HL-60 (cell line): Measurements from ENCODE around the gene TMEM150B.

Experiments used
- DNase-seq, 2 experiments: peaks; one replicate each; pipeline ENCODE4 v3.0.0-alpha.2; 2010 to 2020; ENCODE audit warnings: low read depth in 1 of 2, low spot score in 1 of 2
- H3K27ac ChIP-seq: fragments of 250-450 bp; sonication (Bioruptor Pico); replicated peaks from 2 replicates; pipeline ENCODE4 v1.5.1; 2020; ENCODE audit warnings: mild to moderate bottlenecking, moderate library complexity
- H3K27me3 ChIP-seq: fragments of 250-450 bp; sonication (Bioruptor Pico); 2 replicates; pipeline ENCODE4 v1.5.1; 2021; ENCODE audit warnings: mild to moderate bottlenecking, moderate library complexity; ENCODE audit not compliant: insufficient read depth, poor library complexity, severe bottlenecking
- H3K4me3 ChIP-seq: replicated peaks from 2 replicates; pipeline ENCODE4 v1.5.1; 2011; ENCODE audit warnings: mild to moderate bottlenecking, control low read depth, low read length; ENCODE audit not compliant: insufficient read depth
- CTCF ChIP-seq: IDR thresholded peaks from one replicate; pipeline ENCODE4 v1.5.1; 2011; ENCODE audit warnings: low read length, control low read depth, inconsistent platforms; ENCODE audit not compliant: insufficient read depth
- GABPA ChIP-seq: IDR thresholded peaks from 2 replicates; pipeline ENCODE4 v1.6.1; 2012; ENCODE audit warnings: low read depth
- POLR2AphosphoS5 ChIP-seq: IDR thresholded peaks from 2 replicates; pipeline ENCODE4 v1.6.1; 2012; ENCODE audit warnings: low read depth
- REST ChIP-seq: IDR thresholded peaks from 2 replicates; pipeline ENCODE4 v1.6.1; 2012; ENCODE audit warnings: low read depth; ENCODE audit not compliant: insufficient replicate concordance
- SPI1 ChIP-seq: IDR thresholded peaks from 2 replicates; pipeline ENCODE4 v1.6.1; 2012; ENCODE audit warnings: low read depth, mild to moderate bottlenecking, borderline replicate concordance

TMEM150B gene

GRCh38 chr19:55362174-55362989, 37.2 kb upstream of the TMEM150B start:
- Histone ChIP-seq H3K27ac (no peak overlapping the region), H3K4me3 (no peak overlapping the region), H3K27me3 (no peaks in the 10 kb centered on the region)
- TF ChIP-seq CTCF (no peak), REST (no peak), GABPA (no peak), SPI1 (no peak), POLR2AphosphoS5 (no peak)
- DNase-seq, result no peak

- TF ChIP-seq SPI1, result no peak
- no peak for TF ChIP-seq POLR2AphosphoS5
- TF ChIP-seq GABPA, result no peak
- no peak for DNase-seq
- Histone ChIP-seq H3K4me3 (no peak overlapping the region), H3K27ac (no peak overlapping the region), H3K27me3 (no peaks in the 10 kb centered on the region)
Observed at GRCh38 chr19:55360902-55361301, 35.8 kb upstream of the TMEM150B start.

- no peak for DNase-seq
- TF ChIP-seq POLR2AphosphoS5 (no peak), SPI1 (no peak), REST (no peak), CTCF (no peak), GABPA (no peak)
- no peak overlapping the region for H3K27ac ChIP-seq
Observed at GRCh38 chr19:55358943-55359908, 34.1 kb upstream of the TMEM150B start.

GRCh38 chr19:55358493-55358892, 33.4 kb upstream of the TMEM150B start:
- no peak overlapping the region for H3K4me3 ChIP-seq
- TF ChIP-seq POLR2AphosphoS5 (no peak), SPI1 (no peak), REST (no peak), CTCF (no peak), GABPA (no peak)
- peaks cover 10% of the 10 kb centered on the region for H3K27me3 ChIP-seq
- no peak for DNase-seq
- no peak overlapping the region for H3K27ac ChIP-seq

More at GRCh38 chr19:55358943-55359908, 34.1 kb upstream of the TMEM150B start:
- H3K4me3 ChIP-seq, result no peak overlapping the region
- peaks cover 4% of the 10 kb centered on the region for H3K27me3 ChIP-seq
